GM12878 (cell line): ENCODE results near the gene ANKMY1. TPM values are rescaled to one million over a fixed set of nuclear protein-coding genes. Genes with fewer than 3 reads are reported as not detected.

Experiments used
- ATAC-seq: fragments of 200-7000 bp; cut with Tn5 transposase; 3 replicates; pipeline ENCODE4 v1.9.1; 2020; ENCODE audit warnings: mild to moderate bottlenecking, moderate library complexity
- BruUV-seq: library from RNA; stranded (reverse); fragments of 400-500 nt; replicated peaks from 2 replicates; lab custom pipeline; 2021; lab: Mats Ljungman, UMichigan
- CTCF ChIA-PET: fragments of 300-600 bp; sonication (Branson Sonifier 250); formaldehyde crosslinking; extraction: SDS; loops from one replicate; lab custom pipeline; 2021; ENCODE audit warnings: inconsistent platforms; lab: Yijun Ruan, JAX
- POLR2A ChIA-PET: fragments of 350-600 bp; formaldehyde crosslinking; extraction: SDS; loops from one replicate; lab custom pipeline; 2021; ENCODE audit warnings: inconsistent platforms; lab: Charles Lee
- RAD21 ChIA-PET: fragments of 300-600 bp; sonication (Branson Sonifier 250); formaldehyde crosslinking; loops from one replicate; lab custom pipeline; 2023; ENCODE audit warnings: antibody characterized with exemption; ENCODE audit not compliant: unreplicated experiment; lab: Charles Lee
- SMC1A ChIA-PET: fragments of 300-600 bp; sonication (Branson Sonifier 250); formaldehyde crosslinking; loops from one replicate; lab custom pipeline; 2023; ENCODE audit not compliant: unreplicated experiment, uncharacterized antibody; lab: Charles Lee
- DNase-seq: peaks from one replicate; pipeline ENCODE4 v3.0.0-alpha.2; 2011; ENCODE audit warnings: low read depth, low spot score
- FAIRE-seq: peaks from 3 replicates; lab custom pipeline; 2011; peaks lifted over from hg19 to GRCh38; lab: Jason Lieb, UNC
- H2AFZ ChIP-seq: 2 replicates; pipeline ENCODE4 v1.6.0; 2011; ENCODE audit warnings: low read depth, low read length, control low read depth; ENCODE audit not compliant: control insufficient read depth
- H3K27ac ChIP-seq: 2 replicates; pipeline ENCODE4 v1.5.1; 2011; ENCODE audit warnings: control low read depth; ENCODE audit not compliant: control insufficient read depth, insufficient read depth
- H3K27me3 ChIP-seq, 2 experiments: replicated peaks in 1 of 2; 2 replicates each; pipeline versions ENCODE4 v1.6.0 to v1.6.1; 2011; ENCODE audit warnings: low read length in 1 of 2; ENCODE audit not compliant: control insufficient read depth in 2 of 2, insufficient read depth in 2 of 2
- H3K36me3 ChIP-seq, 2 experiments: 2 replicates each; pipeline ENCODE4 v1.5.1; 2011; ENCODE audit warnings: low read length in 1 of 2; ENCODE audit not compliant: control insufficient read depth in 2 of 2, insufficient read depth in 2 of 2
- H3K4me1 ChIP-seq: 2 replicates; pipeline ENCODE4 v1.6.1; 2011; ENCODE audit warnings: mild to moderate bottlenecking, low read length, moderate library complexity, mixed read lengths; ENCODE audit not compliant: control insufficient read depth, insufficient read depth
- H3K4me2 ChIP-seq: 2 replicates; pipeline ENCODE4 v1.6.0; 2011; ENCODE audit warnings: control low read depth; ENCODE audit not compliant: control insufficient read depth, insufficient read depth
- H3K4me3 ChIP-seq: fragments of 200-600 bp; sonication (generic); 2 replicates; pipeline ENCODE4 v1.5.1; 2016
- H3K79me2 ChIP-seq: 2 replicates; pipeline ENCODE4 v1.6.0; 2011; ENCODE audit warnings: low read length; ENCODE audit not compliant: control insufficient read depth, insufficient read depth
- H3K9ac ChIP-seq: 2 replicates; pipeline ENCODE4 v1.8.0; 2011; ENCODE audit warnings: low read length, control low read depth, mixed read lengths; ENCODE audit not compliant: control insufficient read depth, insufficient read depth
- H3K9me3 ChIP-seq: replicated peaks from 3 replicates; pipeline ENCODE4 v1.5.1; 2011; ENCODE audit warnings: mild to moderate bottlenecking, low read length; ENCODE audit not compliant: control insufficient read depth, insufficient read depth
- H4K20me1 ChIP-seq: 2 replicates; pipeline ENCODE4 v1.6.0; 2011; ENCODE audit not compliant: control insufficient read depth, insufficient read depth
- BHLHE40 ChIP-seq, 2 experiments: fragments of 450-650 bp in 1 of 2; IDR thresholded peaks; 2 replicates each; pipeline ENCODE4 v1.6.1; 2011 to 2017; ENCODE audit warnings: low read depth in 2 of 2, borderline replicate concordance in 1 of 2, improper control_type of control experiment in 1 of 2, low read length in 1 of 2, mild to moderate bottlenecking in 1 of 2
- BMI1 ChIP-seq: fragments of 450-650 bp; IDR thresholded peaks from 2 replicates; pipeline ENCODE4 v1.6.1; 2016; ENCODE audit warnings: mild to moderate bottlenecking, moderate library complexity, borderline replicate concordance
- CEBPB ChIP-seq, 2 experiments: fragments of 150-350 bp in 1 of 2; IDR thresholded peaks; 2 replicates each; pipeline ENCODE4 v1.6.1; 2012 to 2014; ENCODE audit warnings: low read depth in 2 of 2, low read length in 2 of 2, borderline replicate concordance in 1 of 2, inconsistent platforms in 1 of 2
- CHD4 ChIP-seq: fragments of 200-600 bp; sonication (generic); IDR thresholded peaks from 2 replicates; pipeline ENCODE4 v1.6.1; 2016; ENCODE audit warnings: mild to moderate bottlenecking
- CREB1 ChIP-seq: IDR thresholded peaks from 2 replicates; pipeline ENCODE4 v1.6.1; 2012; ENCODE audit warnings: low read depth, mild to moderate bottlenecking, inconsistent platforms
- EED ChIP-seq: sonication (generic); IDR thresholded peaks from 2 replicates; pipeline ENCODE4 v1.6.1; 2016; ENCODE audit warnings: antibody characterized with exemption, low read depth
- EP300 ChIP-seq, 2 experiments: fragments of 150-350 bp in 1 of 2; IDR thresholded peaks; 2 replicates each; pipeline ENCODE4 v1.6.1; 2011 to 2012; ENCODE audit warnings: low read depth in 2 of 2, low read length in 2 of 2, borderline replicate concordance in 1 of 2, improper control_type of control experiment in 1 of 2, inconsistent platforms in 1 of 2; ENCODE audit not compliant: control insufficient read depth in 1 of 2
- HCFC1 ChIP-seq: fragments of 150-350 bp; IDR thresholded peaks from 2 replicates; pipeline ENCODE4 v1.6.1; 2014; ENCODE audit warnings: low read length
- MEF2B ChIP-seq: fragments of 450-650 bp; IDR thresholded peaks from 2 replicates; pipeline ENCODE4 v1.6.1; 2018; ENCODE audit warnings: mild to moderate bottlenecking, moderate library complexity; ENCODE audit not compliant: partially characterized antibody, poor library complexity, severe bottlenecking
- MXI1 ChIP-seq: fragments of 150-350 bp; IDR thresholded peaks from 2 replicates; pipeline ENCODE4 v1.6.1; 2011; ENCODE audit warnings: low read depth, mild to moderate bottlenecking, inconsistent platforms, low read length, improper control_type of control experiment
- SMC3 ChIP-seq: IDR thresholded peaks from 2 replicates; pipeline ENCODE4 v1.6.1; 2011; ENCODE audit warnings: low read length, improper control_type of control experiment, borderline replicate concordance
- TAF1 ChIP-seq: IDR thresholded peaks from 2 replicates; pipeline ENCODE4 v1.6.1; 2011; ENCODE audit warnings: mild to moderate bottlenecking, low read depth, low read length, borderline replicate concordance
- ZNF207 ChIP-seq: fragments of 450-650 bp; IDR thresholded peaks from 2 replicates; pipeline ENCODE4 v1.6.1; 2014; ENCODE audit warnings: antibody characterized with exemption, mild to moderate bottlenecking, borderline replicate concordance
- WGBS: methylation state at CpG from one replicate; pipeline ENCODE4 v1.1.6; 2016; ENCODE audit warnings: low lambda C conversion rate; ENCODE audit not compliant: insufficient replicate concordance, insufficient coverage; ENCODE audit errors: missing lambda C conversion rate; 5-methylcytosine and 5-hydroxymethylcytosine counted together
- in situ Hi-C: fragments of 300-500 bp; cut with MboI; formaldehyde crosslinking; loops from 9 replicates; pipeline ENCODE4 v1.14.3; 2018; ENCODE audit warnings: mixed read lengths
- intact Hi-C: fragments of 100-400 bp; cut with micrococcal nuclease; formaldehyde crosslinking; loops from one replicate; pipeline ENCODE4 v1.14.2; 2022; ENCODE audit not compliant: unreplicated experiment
- polyA plus RNA-seq, 11 experiments: library from polyadenylated mRNA; depleted of rRNA in 4 of 11; unstranded in 6 of 11; stranded (reverse) in 5 of 11; fragments of >200 nt; fragmentation: Nextera tagmentation in 4 of 11; fragmentation: Illumina TruSeq in 1 of 11; extraction: Ambion mirVana in 4 of 11; extraction: Trizol in 1 of 11; gene quantifications; 1 replicate in 1 of 11; 2 replicates in 10 of 11; pipeline versions ENCODE4 v1.2.1 to v1.2.3, GENCODE V29; 2011 to 2016; ENCODE audit warnings: inconsistent platforms in 2 of 11, missing spikeins in 2 of 11, low read depth in 1 of 11
- total RNA-seq, 4 experiments: library from RNA; depleted of rRNA in 3 of 4; stranded (reverse); fragments of >200 nt in 3 of 4; fragmentation: Illumina TruSeq in 1 of 4; extraction: Trizol in 1 of 4; gene quantifications; 2 replicates each; pipeline versions ENCODE4 v1.2.1 to v1.2.3, GENCODE V29; 2013 to 2021
- TF ChIP-seq, protein P1 (sequence below): fragments of 450-650 bp; IDR thresholded peaks from 2 replicates; pipeline ENCODE4 v1.6.1; 2014; ENCODE audit warnings: mild to moderate bottlenecking
- TF ChIP-seq, protein P2 (sequence below), 3 experiments: IDR thresholded peaks in 2 of 3; conservative IDR thresholded peaks in 1 of 3; 2 replicates each; pipeline ENCODE4 v1.5.1; 2011; ENCODE audit warnings: low read depth in 3 of 3, low read length in 3 of 3, mild to moderate bottlenecking in 3 of 3, control low read depth in 2 of 3, moderate library complexity in 2 of 3, inconsistent platforms in 1 of 3, mixed read lengths in 1 of 3; ENCODE audit not compliant: control insufficient read depth in 2 of 3, insufficient read depth in 1 of 3; ENCODE audit errors: extremely low read depth in 1 of 3
- TF ChIP-seq, protein P3 (sequence below): fragments of 450-650 bp; IDR thresholded peaks from 2 replicates; pipeline ENCODE4 v1.6.1; 2017; ENCODE audit warnings: antibody characterized with exemption, mild to moderate bottlenecking, moderate library complexity

ANKMY1 gene
- total and polyA plus RNA-seq, 10 of the 15 experiments (the other 5 are each of a cell fraction or from before 2014, with no cell fraction given), result 1.1 to 15.3 (median 11.1) TPM

DNA sequence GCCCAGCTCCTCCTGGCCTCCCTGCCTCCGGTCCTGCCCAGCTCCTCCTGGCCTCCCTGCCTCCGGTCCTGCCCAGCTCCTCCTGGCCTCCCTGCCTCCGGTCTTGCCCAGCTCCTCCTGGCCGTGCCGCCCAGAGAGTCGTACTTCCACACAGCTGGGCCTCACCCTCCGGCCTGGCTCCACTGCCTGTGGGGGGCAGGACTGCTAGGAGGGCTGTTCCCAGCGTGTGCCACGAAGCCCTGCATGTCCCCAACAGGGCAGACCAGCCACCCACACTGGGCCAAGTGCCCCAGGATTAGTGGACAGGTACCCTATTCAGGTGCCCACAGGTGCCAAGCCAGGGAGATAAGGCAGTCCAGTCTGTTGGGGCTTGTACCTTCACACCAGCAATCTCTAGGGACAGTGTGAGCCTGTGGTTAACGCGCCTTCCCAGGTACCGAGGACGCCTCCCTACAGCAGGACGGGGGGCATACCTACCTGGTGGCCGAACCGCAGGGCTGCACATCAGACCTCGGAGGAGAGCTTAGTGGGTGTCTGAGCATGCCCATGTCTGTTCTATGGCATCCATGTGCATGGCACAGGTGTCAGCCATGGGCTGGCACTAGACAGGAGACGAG, 117.0 kb downstream of the ANKMY1 start:
- Histone ChIP-seq H3K4me3 (no peak overlapping the region), H4K20me1 (0 out of 2 replicates have a peak, but pooled peaks cover 2% of the 10 kb centered on the region), H3K27me3 (peaks cover 7 to 13% of the 10 kb centered on the region in 2 experiments; a peak in 3 of 4 replicates), H3K4me2 (no peak overlapping the region), H3K9ac (no peak overlapping the region), H3K79me2 (no peaks in the 10 kb centered on the region), H3K9me3 (no peaks in the 10 kb centered on the region), H2AFZ (no peak overlapping the region), H3K4me1 (no peaks in the 10 kb centered on the region), H3K36me3 (no peaks in the 10 kb centered on the region), H3K27ac (no peak overlapping the region)
- ChIA-PET POLR2A (no interaction called here), RAD21 (no interaction called here), SMC1A (no interaction called here), CTCF (no interaction called here)
- BruUV-seq, result no TSS peak
- ATAC-seq, result no peak
- in situ Hi-C loops (loop anchor here (10.0 kb wide), 1 partner anchor 376 kb away; no protein-coding TSS in a partner anchor), intact Hi-C loops (no loop called here)
- FAIRE-seq, result no peak
- 36% methylated on average over 17 of the region's 18 CpGs for WGBS
- TF ChIP-seq BHLHE40 (IDR thresholded peaks at IDR 0.05; ENCODE audit: borderline replicate concordance in 1 of 2, low read depth in 2 of 2, low read length in 1 of 2), result no peak
- TF ChIP-seq CHD4, result no peak
- no peak for TF ChIP-seq MXI1
- TF ChIP-seq, protein P1, sequence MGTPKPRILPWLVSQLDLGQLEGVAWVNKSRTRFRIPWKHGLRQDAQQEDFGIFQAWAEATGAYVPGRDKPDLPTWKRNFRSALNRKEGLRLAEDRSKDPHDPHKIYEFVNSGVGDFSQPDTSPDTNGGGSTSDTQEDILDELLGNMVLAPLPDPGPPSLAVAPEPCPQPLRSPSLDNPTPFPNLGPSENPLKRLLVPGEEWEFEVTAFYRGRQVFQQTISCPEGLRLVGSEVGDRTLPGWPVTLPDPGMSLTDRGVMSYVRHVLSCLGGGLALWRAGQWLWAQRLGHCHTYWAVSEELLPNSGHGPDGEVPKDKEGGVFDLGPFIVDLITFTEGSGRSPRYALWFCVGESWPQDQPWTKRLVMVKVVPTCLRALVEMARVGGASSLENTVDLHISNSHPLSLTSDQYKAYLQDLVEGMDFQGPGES, result no peak
- no peak for TF ChIP-seq EED
- no peak for TF ChIP-seq BMI1
- TF ChIP-seq, protein P2, sequence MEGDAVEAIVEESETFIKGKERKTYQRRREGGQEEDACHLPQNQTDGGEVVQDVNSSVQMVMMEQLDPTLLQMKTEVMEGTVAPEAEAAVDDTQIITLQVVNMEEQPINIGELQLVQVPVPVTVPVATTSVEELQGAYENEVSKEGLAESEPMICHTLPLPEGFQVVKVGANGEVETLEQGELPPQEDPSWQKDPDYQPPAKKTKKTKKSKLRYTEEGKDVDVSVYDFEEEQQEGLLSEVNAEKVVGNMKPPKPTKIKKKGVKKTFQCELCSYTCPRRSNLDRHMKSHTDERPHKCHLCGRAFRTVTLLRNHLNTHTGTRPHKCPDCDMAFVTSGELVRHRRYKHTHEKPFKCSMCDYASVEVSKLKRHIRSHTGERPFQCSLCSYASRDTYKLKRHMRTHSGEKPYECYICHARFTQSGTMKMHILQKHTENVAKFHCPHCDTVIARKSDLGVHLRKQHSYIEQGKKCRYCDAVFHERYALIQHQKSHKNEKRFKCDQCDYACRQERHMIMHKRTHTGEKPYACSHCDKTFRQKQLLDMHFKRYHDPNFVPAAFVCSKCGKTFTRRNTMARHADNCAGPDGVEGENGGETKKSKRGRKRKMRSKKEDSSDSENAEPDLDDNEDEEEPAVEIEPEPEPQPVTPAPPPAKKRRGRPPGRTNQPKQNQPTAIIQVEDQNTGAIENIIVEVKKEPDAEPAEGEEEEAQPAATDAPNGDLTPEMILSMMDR (IDR thresholded peaks at IDR 0.05 in 2 of 3, conservative IDR thresholded peaks at IDR 0.05 in 1 of 3; ENCODE audit: control insufficient read depth in 2 of 3, extremely low read depth in 1 of 3, insufficient read depth in 1 of 3, low read depth in 3 of 3, low read length in 3 of 3), result no peak
- no peak for TF ChIP-seq SMC3
- no peak for TF ChIP-seq CREB1
- no peak for TF ChIP-seq HCFC1
- TF ChIP-seq ZNF207, result no peak
- TF ChIP-seq CEBPB (IDR thresholded peaks at IDR 0.05; ENCODE audit: borderline replicate concordance in 1 of 2, low read depth in 2 of 2, low read length in 2 of 2), result no peak
- TF ChIP-seq EP300 (IDR thresholded peaks at IDR 0.05; ENCODE audit: borderline replicate concordance in 1 of 2, control insufficient read depth in 1 of 2, low read depth in 2 of 2, low read length in 2 of 2), result no peak
- TF ChIP-seq TAF1, result no peak
- TF ChIP-seq, protein P3, sequence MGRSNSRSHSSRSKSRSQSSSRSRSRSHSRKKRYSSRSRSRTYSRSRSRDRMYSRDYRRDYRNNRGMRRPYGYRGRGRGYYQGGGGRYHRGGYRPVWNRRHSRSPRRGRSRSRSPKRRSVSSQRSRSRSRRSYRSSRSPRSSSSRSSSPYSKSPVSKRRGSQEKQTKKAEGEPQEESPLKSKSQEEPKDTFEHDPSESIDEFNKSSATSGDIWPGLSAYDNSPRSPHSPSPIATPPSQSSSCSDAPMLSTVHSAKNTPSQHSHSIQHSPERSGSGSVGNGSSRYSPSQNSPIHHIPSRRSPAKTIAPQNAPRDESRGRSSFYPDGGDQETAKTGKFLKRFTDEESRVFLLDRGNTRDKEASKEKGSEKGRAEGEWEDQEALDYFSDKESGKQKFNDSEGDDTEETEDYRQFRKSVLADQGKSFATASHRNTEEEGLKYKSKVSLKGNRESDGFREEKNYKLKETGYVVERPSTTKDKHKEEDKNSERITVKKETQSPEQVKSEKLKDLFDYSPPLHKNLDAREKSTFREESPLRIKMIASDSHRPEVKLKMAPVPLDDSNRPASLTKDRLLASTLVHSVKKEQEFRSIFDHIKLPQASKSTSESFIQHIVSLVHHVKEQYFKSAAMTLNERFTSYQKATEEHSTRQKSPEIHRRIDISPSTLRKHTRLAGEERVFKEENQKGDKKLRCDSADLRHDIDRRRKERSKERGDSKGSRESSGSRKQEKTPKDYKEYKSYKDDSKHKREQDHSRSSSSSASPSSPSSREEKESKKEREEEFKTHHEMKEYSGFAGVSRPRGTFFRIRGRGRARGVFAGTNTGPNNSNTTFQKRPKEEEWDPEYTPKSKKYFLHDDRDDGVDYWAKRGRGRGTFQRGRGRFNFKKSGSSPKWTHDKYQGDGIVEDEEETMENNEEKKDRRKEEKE, result no peak
- TF ChIP-seq MEF2B, result no peak
- DNase-seq, result no peak
